MM.1S (cell line): ENCODE measurements around the gene ARHGAP30.

Source experiments
- CTCF ChIP-seq: fragments of 300-600 bp; sonication (generic); IDR thresholded peaks from 2 replicates; pipeline ENCODE4 v1.5.1; 2016; ENCODE audit warnings: antibody characterized with exemption, low read length, mixed read lengths
- EZH2 ChIP-seq: fragments of 300-600 bp; sonication (generic); optimal IDR thresholded peaks from 2 replicates; pipeline ENCODE3; 2017; ENCODE audit warnings: low read depth, mild to moderate bottlenecking, antibody characterized with exemption, low read length, mixed read lengths

- no peak for TF ChIP-seq CTCF
- TF ChIP-seq EZH2, result no peak
Measured at GRCh38 chr1:161054232-161054631, 15.5 kb downstream of the ARHGAP30 start.
